Cardiac fibroblast (primary cell): Measurements from ENCODE around the gene HOXA13.

Experiments used
- DNase-seq, 2 donors: peaks; one replicate each; pipeline versions ENCODE4 v3.0.0 to v3.0.0-alpha.2; 2010; ENCODE audit warnings: low read depth in 2 of 2
- H3K4me3 ChIP-seq, 2 donors: replicated peaks in 1 of 2; 1 replicate in 1 of 2; 2 replicates in 1 of 2; pipeline ENCODE4 v1.5.1; 2011; ENCODE audit warnings: low read depth in 2 of 2, low read length in 2 of 2, mild to moderate bottlenecking in 2 of 2, moderate library complexity in 1 of 2
- TF ChIP-seq, protein P1 (sequence below): IDR thresholded peaks from one replicate; pipeline ENCODE4 v1.5.1; 2011; ENCODE audit warnings: low read depth, mild to moderate bottlenecking, low read length, inconsistent platforms

The HOXA13 gene

DNA sequence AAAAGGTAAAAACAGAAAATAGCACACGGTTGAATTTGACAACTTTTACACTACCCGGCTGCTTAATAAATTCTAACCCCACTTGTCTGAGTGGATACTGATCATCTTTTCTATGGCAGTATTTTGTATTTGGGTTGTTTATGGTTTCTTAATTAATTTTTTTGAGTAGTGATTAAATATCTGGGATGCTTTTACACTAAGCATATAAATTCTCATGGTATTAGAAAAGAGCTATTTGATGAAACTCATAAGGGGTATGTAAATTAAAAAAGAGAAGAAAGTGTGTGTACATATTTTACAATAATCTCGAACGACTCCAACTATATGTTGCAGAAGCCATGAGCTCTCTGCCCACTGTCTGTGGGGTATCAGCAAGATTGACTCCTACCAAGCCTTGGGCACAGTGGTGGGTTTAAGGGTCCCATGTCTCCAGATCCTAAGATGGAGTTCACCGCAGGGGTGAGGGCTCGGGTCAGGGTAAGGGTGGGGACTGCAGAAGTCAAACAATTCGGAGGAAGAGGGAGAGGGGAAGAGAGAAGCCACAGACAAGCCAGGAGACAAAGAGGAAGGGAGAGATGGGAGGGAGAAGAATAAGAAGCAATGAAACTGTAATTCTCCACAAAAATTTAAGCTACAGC is 7.6 kb upstream of the HOXA13 start:
- no peak overlapping the region for H3K4me3 ChIP-seq
- TF ChIP-seq, protein P1, sequence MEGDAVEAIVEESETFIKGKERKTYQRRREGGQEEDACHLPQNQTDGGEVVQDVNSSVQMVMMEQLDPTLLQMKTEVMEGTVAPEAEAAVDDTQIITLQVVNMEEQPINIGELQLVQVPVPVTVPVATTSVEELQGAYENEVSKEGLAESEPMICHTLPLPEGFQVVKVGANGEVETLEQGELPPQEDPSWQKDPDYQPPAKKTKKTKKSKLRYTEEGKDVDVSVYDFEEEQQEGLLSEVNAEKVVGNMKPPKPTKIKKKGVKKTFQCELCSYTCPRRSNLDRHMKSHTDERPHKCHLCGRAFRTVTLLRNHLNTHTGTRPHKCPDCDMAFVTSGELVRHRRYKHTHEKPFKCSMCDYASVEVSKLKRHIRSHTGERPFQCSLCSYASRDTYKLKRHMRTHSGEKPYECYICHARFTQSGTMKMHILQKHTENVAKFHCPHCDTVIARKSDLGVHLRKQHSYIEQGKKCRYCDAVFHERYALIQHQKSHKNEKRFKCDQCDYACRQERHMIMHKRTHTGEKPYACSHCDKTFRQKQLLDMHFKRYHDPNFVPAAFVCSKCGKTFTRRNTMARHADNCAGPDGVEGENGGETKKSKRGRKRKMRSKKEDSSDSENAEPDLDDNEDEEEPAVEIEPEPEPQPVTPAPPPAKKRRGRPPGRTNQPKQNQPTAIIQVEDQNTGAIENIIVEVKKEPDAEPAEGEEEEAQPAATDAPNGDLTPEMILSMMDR: no peak
- DNase-seq: no peak

DNA sequence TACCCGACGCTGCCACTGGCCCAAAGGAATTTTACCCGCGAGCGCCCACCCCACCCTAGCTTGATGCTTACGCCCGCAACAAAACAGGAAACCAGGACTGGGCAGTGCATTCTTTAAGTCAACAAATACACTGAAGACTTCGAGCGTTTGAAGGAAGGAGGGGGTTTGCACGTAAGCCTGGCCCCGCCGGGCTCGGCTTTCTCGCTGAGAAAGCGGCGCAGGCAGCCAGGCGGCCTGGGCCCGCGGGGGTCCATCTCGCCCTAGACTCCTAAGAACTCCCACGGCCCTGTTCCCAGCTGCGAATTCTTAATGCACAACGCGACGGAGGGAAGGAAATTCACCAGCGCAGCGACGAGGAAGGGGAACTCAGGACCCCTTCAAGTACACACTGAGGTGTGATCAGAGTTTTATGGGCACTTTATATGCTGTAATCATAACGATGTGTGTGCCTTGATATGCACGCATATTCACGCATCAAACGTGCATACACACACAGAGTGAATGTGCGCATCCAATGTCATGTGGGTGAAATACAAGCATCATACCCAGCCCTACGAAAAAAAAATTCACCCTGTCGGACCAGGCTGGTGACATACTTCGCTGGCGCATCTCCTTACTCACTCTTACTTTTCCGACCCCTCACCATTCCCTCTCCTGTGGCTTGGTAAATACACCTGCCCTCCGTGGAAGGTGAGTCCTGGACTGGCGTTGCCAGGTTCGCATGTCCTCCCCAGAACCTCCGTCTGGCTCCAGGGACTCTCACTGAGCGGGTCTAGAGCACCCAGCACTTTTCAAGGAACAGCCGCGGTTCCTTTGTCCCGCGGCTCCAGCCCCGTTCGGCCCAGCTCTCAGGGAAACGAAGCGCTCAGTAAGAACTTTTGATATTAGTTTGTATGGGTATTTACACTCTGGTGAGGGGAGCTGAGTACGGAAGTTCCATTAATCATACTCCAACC is 5.7 kb upstream of the HOXA13 start:
- no peak for DNase-seq
- H3K4me3 ChIP-seq: no peak overlapping the region
- TF ChIP-seq, protein P1: no peak

DNA sequence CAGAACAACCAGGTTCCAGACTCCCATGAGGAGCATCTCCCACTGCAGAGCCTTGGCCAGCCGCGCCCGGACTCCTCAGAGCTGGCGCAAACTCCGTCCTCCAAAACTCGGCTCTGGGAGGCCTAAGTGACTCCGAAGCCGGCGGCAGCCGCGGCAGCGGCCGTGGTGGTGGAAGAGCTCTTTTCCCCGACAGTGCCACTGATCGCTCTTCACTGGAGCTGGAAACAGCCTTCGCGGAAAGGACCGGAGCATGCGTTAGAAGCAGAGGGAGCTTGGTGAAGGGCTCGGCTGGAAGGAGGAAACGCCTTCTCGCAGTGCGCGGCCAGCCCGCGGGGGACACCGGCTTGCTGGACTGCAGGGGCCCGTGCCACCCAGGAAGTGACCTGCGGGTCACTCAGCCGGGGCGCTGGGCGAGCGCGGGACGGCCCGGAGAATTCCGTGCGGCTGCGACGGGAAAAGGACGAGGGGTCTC is 5.0 kb upstream of the HOXA13 start:
- no peak overlapping the region for H3K4me3 ChIP-seq
- TF ChIP-seq, protein P1: no peak
- peak in 1 of 2 donors; percentile 18 for DNase-seq

DNA sequence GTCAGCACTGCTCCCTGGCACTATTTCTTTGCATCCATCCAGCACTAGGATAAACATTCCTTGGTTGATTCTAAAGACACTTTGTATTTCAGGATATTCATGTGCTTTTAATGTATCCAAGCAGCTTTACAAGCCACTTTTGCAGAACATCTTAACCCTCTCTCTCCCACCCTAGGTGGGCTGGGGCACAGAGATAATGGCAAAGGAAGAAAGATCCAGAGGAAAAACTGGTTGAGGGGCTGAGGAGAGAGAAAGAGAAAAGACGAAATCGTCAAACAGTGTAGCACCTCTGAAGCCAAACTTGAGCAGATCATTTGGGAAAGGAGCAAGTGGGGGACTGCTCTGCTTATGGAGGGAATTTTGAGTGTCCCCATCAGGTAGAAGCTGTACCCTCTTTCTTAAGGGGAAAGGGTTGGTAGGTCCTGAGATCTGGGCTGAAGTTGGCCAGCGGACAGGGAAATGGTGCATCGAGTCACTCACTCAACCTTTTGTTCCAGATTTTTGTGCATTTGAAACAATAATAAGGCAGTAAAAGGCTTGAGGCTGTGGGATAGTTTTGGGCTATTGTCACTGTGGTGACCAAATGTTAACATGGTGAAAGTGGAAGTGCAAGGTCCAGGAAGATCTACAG is 4.2 kb upstream of the HOXA13 start:
- TF ChIP-seq, protein P1: no peak

DNA sequence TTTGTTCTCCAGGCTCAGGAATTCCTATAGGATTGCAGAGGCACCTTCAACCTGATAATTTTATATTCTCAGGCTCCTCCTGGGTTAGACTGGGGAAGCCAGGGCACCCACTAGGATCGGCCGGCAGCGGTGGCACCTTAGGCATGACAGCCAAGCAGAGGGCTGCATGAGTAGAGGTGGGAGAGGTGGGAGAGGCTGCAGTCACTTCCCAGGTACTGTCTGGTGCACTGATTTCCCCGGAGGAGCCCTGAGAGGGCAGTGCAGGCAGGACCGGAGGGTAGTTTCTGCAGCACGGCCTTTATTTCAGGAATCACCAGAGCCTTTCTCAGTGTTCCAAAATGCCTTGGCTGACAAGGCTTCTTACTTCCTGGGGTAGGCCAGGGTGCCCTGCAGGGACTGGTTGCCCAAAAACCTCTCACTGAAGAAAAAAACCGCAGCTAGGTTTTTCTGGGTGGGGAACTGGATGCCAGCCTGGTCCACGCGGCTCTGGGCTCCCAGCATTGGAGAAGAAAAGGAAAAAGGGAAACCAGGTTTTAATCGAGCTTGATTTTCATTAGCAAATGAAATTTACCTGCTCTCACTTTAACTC is 3.6 kb upstream of the HOXA13 start:
- no peak for DNase-seq
- TF ChIP-seq, protein P1: no peak
- no peak overlapping the region for H3K4me3 ChIP-seq

More for the DNA sequence above, 4.2 kb upstream of the HOXA13 start:
- no peak overlapping the region for H3K4me3 ChIP-seq
- DNase-seq: no peak

DNA sequence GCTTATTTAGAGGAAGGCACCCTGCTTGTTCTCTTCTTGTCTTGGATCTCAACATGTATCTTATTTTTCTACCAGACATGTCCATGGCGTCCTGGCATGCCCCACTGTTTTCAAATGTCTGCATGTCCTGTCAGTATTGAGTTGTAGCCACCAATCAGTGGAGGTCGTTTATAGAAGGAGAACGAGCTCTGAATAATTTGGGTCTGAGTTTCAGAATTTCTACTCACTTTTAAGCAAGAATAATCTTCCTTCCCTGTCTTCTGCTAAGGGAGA is 2.9 kb upstream of the HOXA13 start:
- no peak for DNase-seq
- H3K4me3 ChIP-seq: no peak overlapping the region
- TF ChIP-seq, protein P1: no peak
